ENCODE results near the gene ACSF3. TPM values are rescaled to one million over a fixed set of nuclear protein-coding genes. Genes with fewer than 3 reads are reported as not detected.
"Not testable (repeated sequence)": the region's sequence is repeated elsewhere in the genome, so short reads cannot be mapped to it uniquely, and the experiment has no call there.

Gene ACSF3
- total RNA-seq, 2 experiments from 2014 or later: 38.6 to 45.1 TPM

- H3K9me3 Mint-ChIP-seq (ENCODE audit: insufficient read depth): no peaks in the 10 kb centered on the region
- no peak for DNase-seq
- no peak for ATAC-seq
- no peak overlapping the region for H3K4me3 Mint-ChIP-seq
- H3K27me3 Mint-ChIP-seq (ENCODE audit: low read depth): no peaks in the 10 kb centered on the region
- no peaks in the 10 kb centered on the region for H3K4me1 Mint-ChIP-seq (ENCODE audit: low read depth)
- H3K36me3 Mint-ChIP-seq (ENCODE audit: low read depth): peaks cover 3% of the 10 kb centered on the region
- no peak overlapping the region for H3K27ac Mint-ChIP-seq
- POLR2A ChIA-PET: no interaction called here
- CTCF ChIA-PET: no interaction called here
These were observed 13.3 kb upstream of the ACSF3 start for GRCh38 chr16:89080196-89080853.

GRCh38 chr16:89081556-89081955, 12.1 kb upstream of the ACSF3 start:
- H3K27ac Mint-ChIP-seq: no peak overlapping the region
- H3K9me3 Mint-ChIP-seq (ENCODE audit: insufficient read depth): no peaks in the 10 kb centered on the region
- H3K36me3 Mint-ChIP-seq (ENCODE audit: low read depth): no peaks in the 10 kb centered on the region
- H3K4me3 Mint-ChIP-seq: no peak overlapping the region
- POLR2A ChIA-PET: no interaction called here
- H3K27me3 Mint-ChIP-seq (ENCODE audit: low read depth): peaks cover 1% of the 10 kb centered on the region
- no peak for DNase-seq
- no peaks in the 10 kb centered on the region for H3K4me1 Mint-ChIP-seq (ENCODE audit: low read depth)
- no peak for ATAC-seq
- CTCF ChIA-PET: no interaction called here

- CTCF ChIA-PET: no interaction called here
- Mint-ChIP-seq H3K36me3 (ENCODE audit: low read depth) (no peaks in the 10 kb centered on the region), H3K4me1 (ENCODE audit: low read depth) (no peaks in the 10 kb centered on the region), H3K4me3 (no peak overlapping the region), H3K27ac (no peak overlapping the region), H3K27me3 (ENCODE audit: low read depth) (peaks cover 4% of the 10 kb centered on the region), H3K9me3 (ENCODE audit: insufficient read depth) (no peaks in the 10 kb centered on the region)
- POLR2A ChIA-PET: no interaction called here
- DNase-seq: no peak
- no peak for ATAC-seq
These were observed 9.2 kb upstream of the ACSF3 start for GRCh38 chr16:89084411-89084810.

- Mint-ChIP-seq H3K27ac (no peak overlapping the region), H3K9me3 (ENCODE audit: insufficient read depth) (no peaks in the 10 kb centered on the region), H3K36me3 (ENCODE audit: low read depth) (no peaks in the 10 kb centered on the region), H3K4me1 (ENCODE audit: low read depth) (no peaks in the 10 kb centered on the region), H3K4me3 (no peak overlapping the region), H3K27me3 (ENCODE audit: low read depth) (peaks cover 4% of the 10 kb centered on the region)
- POLR2A ChIA-PET: no interaction called here
- ATAC-seq (no peak), DNase-seq (no peak)
- CTCF ChIA-PET: interaction anchor here (0.7 kb wide), 1 partner anchor 131 kb away, joined by 3 read pairs; no protein-coding TSS in a partner anchor
These were observed 8.6 kb upstream of the ACSF3 start for GRCh38 chr16:89084814-89085612.

- Mint-ChIP-seq H3K27me3 (ENCODE audit: low read depth) (peaks cover 6% of the 10 kb centered on the region), H3K9me3 (ENCODE audit: insufficient read depth) (no peaks in the 10 kb centered on the region), H3K27ac (no peak overlapping the region), H3K4me1 (ENCODE audit: low read depth) (no peaks in the 10 kb centered on the region), H3K36me3 (ENCODE audit: low read depth) (no peaks in the 10 kb centered on the region), H3K4me3 (no peak overlapping the region)
- ATAC-seq (no peak), DNase-seq (no peak)
- ChIA-PET POLR2A (no interaction called here), CTCF (interaction anchor here (0.7 kb wide), 1 partner anchor 130 kb away, joined by 3 read pairs; no protein-coding TSS in a partner anchor)
These were observed 7.9 kb upstream of the ACSF3 start for GRCh38 chr16:89085755-89086154.

- DNase-seq: no peak
- Mint-ChIP-seq H3K4me1 (ENCODE audit: low read depth) (peaks cover 1% of the 10 kb centered on the region), H3K27ac (no peak overlapping the region), H3K36me3 (ENCODE audit: low read depth) (no peaks in the 10 kb centered on the region), H3K9me3 (ENCODE audit: insufficient read depth) (no peaks in the 10 kb centered on the region), H3K4me3 (no peak overlapping the region), H3K27me3 (ENCODE audit: low read depth) (peaks cover 15% of the 10 kb centered on the region)
- CTCF ChIA-PET: no interaction called here
- POLR2A ChIA-PET: interaction anchor here (1.0 kb wide), 1 partner anchor 27 kb away, joined by 3 read pairs; no protein-coding TSS in a partner anchor
- no peak for ATAC-seq
These were observed 5.6 kb upstream of the ACSF3 start for GRCh38 chr16:89087922-89088497.

- H3K27me3 Mint-ChIP-seq (ENCODE audit: low read depth): peaks cover 15% of the 10 kb centered on the region
- CTCF ChIA-PET: no interaction called here
- peaks cover 4% of the 10 kb centered on the region for H3K4me1 Mint-ChIP-seq (ENCODE audit: low read depth)
- POLR2A ChIA-PET: no interaction called here
- H3K36me3 Mint-ChIP-seq (ENCODE audit: low read depth): peaks cover under 1% of the 10 kb centered on the region
- ATAC-seq (no peak), DNase-seq (no peak)
- H3K9me3 Mint-ChIP-seq (ENCODE audit: insufficient read depth): no peaks in the 10 kb centered on the region
- H3K4me3 Mint-ChIP-seq: no peak overlapping the region
- H3K27ac Mint-ChIP-seq: no peak overlapping the region
These were observed 4.5 kb upstream of the ACSF3 start for GRCh38 chr16:89089120-89089519.

GRCh38 chr16:89090182-89090630, 3.4 kb upstream of the ACSF3 start:
- CTCF ChIA-PET: no interaction called here

GRCh38 chr16:89090669-89091426, 2.8 kb upstream of the ACSF3 start:
- Mint-ChIP-seq H3K9me3 (ENCODE audit: insufficient read depth) (no peaks in the 10 kb centered on the region), H3K27ac (no peak overlapping the region), H3K4me3 (no peak overlapping the region), H3K27me3 (ENCODE audit: low read depth) (peaks cover 15% of the 10 kb centered on the region), H3K36me3 (ENCODE audit: low read depth) (peaks cover 3% of the 10 kb centered on the region), H3K4me1 (ENCODE audit: low read depth) (peaks cover 21% of the 10 kb centered on the region)
- no peak for DNase-seq
- ChIA-PET CTCF (no interaction called here), POLR2A (no interaction called here)
- no peak for ATAC-seq

More at GRCh38 chr16:89090182-89090630, 3.4 kb upstream of the ACSF3 start:
- H3K36me3 Mint-ChIP-seq (ENCODE audit: low read depth): peaks cover 3% of the 10 kb centered on the region
- H3K27ac Mint-ChIP-seq: no peak overlapping the region
- H3K4me3 Mint-ChIP-seq: no peak overlapping the region
- POLR2A ChIA-PET: no interaction called here
- peaks cover 15% of the 10 kb centered on the region for H3K27me3 Mint-ChIP-seq (ENCODE audit: low read depth)
- ATAC-seq (no peak), DNase-seq (no peak)
- no peaks in the 10 kb centered on the region for H3K9me3 Mint-ChIP-seq (ENCODE audit: insufficient read depth)
- peaks cover 15% of the 10 kb centered on the region for H3K4me1 Mint-ChIP-seq (ENCODE audit: low read depth)

- CTCF ChIA-PET: no interaction called here
- Mint-ChIP-seq H3K9me3 (ENCODE audit: insufficient read depth) (no peaks in the 10 kb centered on the region), H3K27ac (no peak overlapping the region), H3K27me3 (ENCODE audit: low read depth) (peaks cover 13% of the 10 kb centered on the region), H3K36me3 (ENCODE audit: low read depth) (peaks cover 13% of the 10 kb centered on the region), H3K4me3 (peak overlapping the region; percentile 19), H3K4me1 (ENCODE audit: low read depth) (peaks cover 32% of the 10 kb centered on the region)
- no peak for DNase-seq
- ATAC-seq: no peak
- POLR2A ChIA-PET: interaction anchor here (0.6 kb wide), 1 partner anchor 42 kb away, joined by 3 read pairs; no protein-coding TSS in a partner anchor
These were observed 1.6 kb upstream of the ACSF3 start for GRCh38 chr16:89092013-89092412.

GRCh38 chr16:89093252-89093601, 425 bp upstream of the ACSF3 start:
- H3K4me3 Mint-ChIP-seq: peak overlapping the region; percentile 60
- H3K9me3 Mint-ChIP-seq (ENCODE audit: insufficient read depth); CTCF ChIA-PET; DNase-seq; ATAC-seq: not testable (repeated sequence)
- peaks cover 44% of the 10 kb centered on the region for H3K4me1 Mint-ChIP-seq (ENCODE audit: low read depth)
- peaks cover 18% of the 10 kb centered on the region for H3K36me3 Mint-ChIP-seq (ENCODE audit: low read depth)
- H3K27me3 Mint-ChIP-seq (ENCODE audit: low read depth): peaks cover 11% of the 10 kb centered on the region
- POLR2A ChIA-PET: interaction anchor here (0.6 to 1.7 kb wide), 7 partner anchors 9 to 136 kb away, joined by 3 to 8 read pairs (median 3); no protein-coding TSS in a partner anchor
- H3K27ac Mint-ChIP-seq: peak overlapping the region; percentile 25

All from activated CD8-positive, alpha-beta T cell treated with anti-CD3 and anti-CD28 coated beads, Interleukin-2, amount 10 ng/mL, durations not matched to agents 7 days and 5 days (primary cell).